NCI-H446 (cell line): ENCODE data around the gene ASNSD1.
"Not testable (repeated sequence)": the region's sequence is repeated elsewhere in the genome, so short reads cannot be mapped to it uniquely, and the experiment has no call there.

Experiments used
- DNase-seq, 2 experiments: peaks; one replicate each; lab custom pipeline; 2025; lab: John Stamatoyannopoulos, UW

The ASNSD1 gene

DNA sequence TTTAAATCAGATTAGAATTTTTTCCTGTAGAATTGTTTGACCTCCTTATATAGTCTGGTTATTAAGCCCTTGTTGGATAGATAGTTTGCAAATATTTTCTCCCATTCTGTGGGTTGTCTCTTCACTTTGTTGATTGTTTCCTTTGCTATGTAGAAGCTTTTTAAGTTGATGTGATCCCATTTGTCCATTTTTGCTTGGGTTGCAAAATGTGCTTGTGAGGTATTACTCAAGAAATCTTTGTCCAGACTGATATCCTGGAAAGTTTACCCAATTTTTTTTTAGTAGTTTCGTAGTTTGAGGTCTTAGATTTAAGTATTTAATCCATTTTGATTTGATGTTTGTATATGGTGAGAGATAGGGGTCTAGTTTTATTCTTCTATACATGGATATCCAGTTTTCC lies 26.5 kb downstream of the ASNSD1 start:
- DNase-seq: not testable (repeated sequence)

DNA sequence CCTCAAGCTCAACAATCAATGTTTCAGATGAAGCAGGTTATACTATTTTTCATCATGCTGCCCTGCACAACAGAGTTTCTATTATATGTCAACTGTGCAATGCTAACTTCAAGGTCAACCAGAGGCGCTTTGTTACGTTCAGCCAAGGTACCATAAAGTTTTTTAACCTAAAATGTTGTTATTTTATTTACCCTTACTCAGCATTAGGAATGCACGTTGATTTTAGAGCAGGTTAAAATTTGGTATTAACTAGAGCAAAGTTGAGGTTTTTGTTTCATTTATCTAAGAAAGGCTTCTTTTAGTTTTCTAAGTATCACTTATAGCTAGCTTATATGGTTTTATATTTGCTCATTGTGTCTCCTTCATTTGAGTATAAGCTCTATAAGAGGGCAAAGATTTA lies 35.0 kb downstream of the ASNSD1 start:
- DNase-seq: no peak

DNA sequence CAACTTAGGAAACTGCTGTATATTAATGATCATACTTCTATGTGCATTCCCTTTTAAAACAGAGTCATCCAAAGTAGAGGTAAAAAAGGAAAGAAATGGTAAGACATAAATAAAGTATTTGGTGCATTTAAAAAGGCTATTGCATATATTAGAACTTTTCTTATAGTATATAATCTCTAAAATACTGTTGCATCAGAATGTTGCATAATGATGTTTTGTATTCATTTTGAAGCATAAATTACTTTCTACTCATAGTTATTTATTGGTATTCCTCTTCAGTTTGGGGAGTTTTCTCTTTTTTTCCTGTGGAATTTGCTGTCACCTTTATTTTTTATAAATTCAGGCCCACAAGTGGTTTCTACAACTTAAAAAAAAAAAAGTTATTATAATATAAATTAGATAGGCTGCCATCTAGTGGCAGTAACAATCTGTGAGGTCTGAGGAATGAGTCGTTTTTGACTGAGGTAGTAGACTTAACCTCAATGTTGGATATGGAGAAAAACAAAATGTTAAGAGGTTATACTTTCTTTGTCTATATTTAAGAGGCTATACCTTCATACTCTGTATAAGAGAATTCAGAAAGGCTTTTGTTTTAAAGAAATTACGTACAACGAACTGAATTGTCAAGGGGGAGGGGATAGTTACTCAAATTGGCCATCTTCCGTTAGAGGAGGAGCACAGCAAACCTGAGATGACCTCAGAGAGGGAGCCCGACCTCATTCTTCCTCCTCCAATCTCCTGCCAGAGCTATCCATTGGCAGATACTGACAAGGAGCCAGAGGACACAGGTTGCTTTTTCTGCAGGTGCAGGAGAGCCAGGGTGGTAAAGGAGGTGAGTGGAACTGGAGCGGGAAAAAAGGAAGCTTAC lies 37.0 kb downstream of the ASNSD1 start:
- peak in 1 of 2 experiments; percentile 15 for DNase-seq

DNA sequence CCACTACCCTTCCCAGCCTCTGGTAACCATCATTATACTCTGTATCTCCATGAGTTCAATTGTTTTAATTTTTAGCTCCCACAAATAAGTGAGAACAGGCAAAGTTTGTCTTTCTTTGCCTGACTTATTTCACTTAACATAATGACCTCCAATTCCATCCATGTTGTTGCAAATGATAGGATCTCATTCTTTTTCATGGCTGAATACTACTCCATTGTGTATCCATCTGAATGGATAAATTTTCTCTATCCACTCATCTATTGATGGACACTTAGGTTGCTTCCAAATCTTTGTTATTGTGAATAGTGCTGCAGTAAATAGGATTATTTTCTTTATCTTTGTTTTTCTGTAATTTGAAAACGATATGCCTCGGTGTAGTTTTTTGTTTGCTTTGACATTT lies 39.4 kb downstream of the ASNSD1 start:
- DNase-seq: no peak

DNA sequence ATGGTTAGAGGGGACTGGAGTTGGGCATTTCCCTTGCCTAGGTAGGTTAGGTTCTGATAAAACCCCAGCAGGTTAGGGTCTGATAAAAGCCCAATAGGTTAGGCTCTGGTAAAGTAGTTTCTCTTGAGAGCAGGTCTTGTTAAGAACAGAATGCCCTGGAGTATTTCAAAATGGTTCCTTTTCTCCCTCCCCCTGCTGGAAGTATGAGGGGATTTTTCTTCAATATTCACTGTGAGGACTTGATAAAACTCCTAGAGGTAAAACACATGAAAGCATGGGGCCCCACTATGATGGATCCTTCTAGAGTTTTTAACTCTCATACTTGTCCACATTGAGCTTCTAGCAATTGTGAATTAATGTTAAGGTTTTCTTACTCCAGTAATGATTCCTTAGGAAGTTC lies 40.8 kb downstream of the ASNSD1 start:
- no peak for DNase-seq

DNA sequence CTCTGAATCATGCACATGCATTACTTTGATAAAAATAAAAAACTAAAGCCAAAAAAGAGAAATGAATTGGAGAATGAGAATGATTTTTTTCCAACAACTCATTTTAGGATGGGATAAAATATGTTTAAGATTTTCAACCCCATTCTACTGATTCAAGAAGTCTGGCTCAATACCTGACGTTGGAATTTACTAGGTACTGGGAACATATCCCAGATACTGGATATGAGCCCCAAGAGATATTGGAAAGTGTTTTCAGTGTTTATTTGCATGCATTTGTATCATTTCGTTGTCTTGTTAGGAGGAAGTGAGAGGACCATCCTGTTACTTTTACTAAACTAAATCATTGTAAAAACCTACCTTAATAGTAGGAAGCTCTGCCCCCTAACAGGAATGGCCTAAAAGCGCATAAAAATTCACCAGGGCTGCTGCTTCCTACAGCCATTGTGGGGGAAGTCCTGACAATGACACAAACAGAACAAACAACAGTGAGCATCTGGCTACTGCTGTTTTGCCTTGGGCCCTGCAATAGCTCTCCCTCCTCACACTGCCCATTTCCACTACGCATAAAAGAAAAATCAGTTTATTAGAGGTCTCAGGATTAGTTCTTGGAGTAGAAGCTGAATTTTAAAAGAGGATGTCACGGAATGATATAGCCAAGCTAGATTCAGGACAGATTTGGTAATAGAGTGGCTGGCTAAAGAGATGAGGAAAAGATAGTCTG lies 48.4 kb downstream of the ASNSD1 start:
- DNase-seq: no peak

DNA sequence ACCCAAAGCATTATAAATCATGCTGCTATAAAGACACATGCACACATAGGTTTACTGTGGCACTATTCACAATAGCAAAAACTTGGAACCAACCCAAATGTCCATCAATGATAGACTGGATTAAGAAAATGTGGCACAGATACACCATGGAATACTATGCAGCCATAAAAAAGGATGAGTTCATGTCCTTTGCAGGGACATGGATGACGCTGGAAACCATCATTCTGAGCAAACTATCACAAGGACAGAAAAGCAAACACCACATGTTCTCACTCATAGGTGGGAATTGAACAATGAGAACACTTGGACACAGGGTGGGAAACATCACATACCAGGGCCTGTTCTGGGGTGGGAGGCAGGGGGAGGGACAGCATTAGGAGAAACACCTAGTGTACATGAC lies 56.3 kb downstream of the ASNSD1 start:
- DNase-seq: not testable (repeated sequence)

DNA sequence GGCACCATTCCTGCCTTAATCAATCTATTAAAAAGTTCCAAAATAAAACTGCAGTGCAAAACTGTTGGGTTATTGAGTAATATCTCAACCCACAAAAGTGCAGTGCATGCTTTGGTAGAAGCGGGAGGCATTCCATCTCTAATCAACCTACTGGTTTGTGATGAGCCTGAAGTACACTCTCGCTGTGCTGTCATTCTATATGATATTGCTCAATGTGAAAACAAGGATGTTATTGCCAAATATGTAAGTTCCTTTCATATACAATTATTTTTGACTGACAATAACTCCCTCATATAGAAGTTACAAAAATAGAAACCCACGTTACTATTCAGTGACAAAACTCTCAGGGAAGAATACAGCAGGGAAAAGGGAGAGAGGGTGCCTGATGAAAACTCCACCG lies 58.3 kb downstream of the ASNSD1 start:
- DNase-seq: no peak
